Spleen (tissue), 11 donors: Measurements from ENCODE around the gene DCHS2. TPM values are rescaled to one million over a fixed set of nuclear protein-coding genes. Genes with fewer than 3 reads are reported as not detected.

Experiments used
- DNase-seq: peaks from one replicate; pipeline ENCODE4 v3.0.0-alpha.2; 2020
- H3K27ac ChIP-seq, 8 donors: fragments of 200-600 bp; sonication (generic) in 7 of 8; 1 replicate in 4 of 8; 2 replicates in 4 of 8; pipeline versions ENCODE4 v1.5.0 to v1.8.0; 2016 to 2021; ENCODE audit warnings: inconsistent platforms in 4 of 8, mild to moderate bottlenecking in 4 of 8, moderate library complexity in 1 of 8
- H3K27me3 ChIP-seq, 7 donors: fragments of 200-600 bp; sonication (generic) in 6 of 7; replicated peaks in 1 of 7; 1 replicate in 4 of 7; 2 replicates in 3 of 7; pipeline versions ENCODE4 v1.5.0 to v1.8.0; 2016 to 2021; ENCODE audit warnings: inconsistent platforms in 3 of 7, mild to moderate bottlenecking in 1 of 7
- H3K36me3 ChIP-seq, 6 donors: fragments of 200-600 bp; sonication (generic) in 5 of 6; 1 replicate in 4 of 6; 2 replicates in 2 of 6; pipeline versions ENCODE4 v1.5.0 to v1.8.0; 2016 to 2021; ENCODE audit warnings: inconsistent platforms in 2 of 6
- H3K4me1 ChIP-seq, 6 donors: fragments of 200-600 bp; sonication (generic) in 5 of 6; 1 replicate in 3 of 6; 2 replicates in 3 of 6; pipeline versions ENCODE4 v1.5.0 to v1.8.0; 2016 to 2021; ENCODE audit warnings: inconsistent platforms in 3 of 6
- H3K4me3 ChIP-seq, 8 donors: fragments of 200-600 bp; sonication (generic) in 7 of 8; 1 replicate in 4 of 8; 2 replicates in 4 of 8; pipeline versions ENCODE4 v1.5.0 to v1.8.0; 2016 to 2021; ENCODE audit warnings: inconsistent platforms in 4 of 8, mild to moderate bottlenecking in 4 of 8, moderate library complexity in 2 of 8
- H3K9me3 ChIP-seq, 8 donors: fragments of 200-600 bp; sonication (generic) in 7 of 8; 1 replicate in 4 of 8; 2 replicates in 4 of 8; pipeline versions ENCODE4 v1.5.0 to v1.8.0; 2016 to 2021; ENCODE audit warnings: inconsistent platforms in 4 of 8
- CTCF ChIP-seq, 11 experiments: fragments of 200-600 bp in 7 of 11; fragments of 450-650 bp in 4 of 11; sonication (generic) in 4 of 11; IDR thresholded peaks in 8 of 11; conservative IDR thresholded peaks in 3 of 11; 1 replicate in 7 of 11; 2 replicates in 4 of 11; pipeline versions ENCODE4 v1.4.0 to v1.8.0; 2016 to 2021; ENCODE audit warnings: antibody characterized with exemption in 11 of 11, inconsistent platforms in 4 of 11, mild to moderate bottlenecking in 1 of 11
- POLR2A ChIP-seq, 3 donors: fragments of 450-650 bp; IDR thresholded peaks; one replicate each; pipeline ENCODE4 v1.5.1; 2017; ENCODE audit warnings: antibody characterized with exemption in 3 of 3, mild to moderate bottlenecking in 1 of 3
- POLR2AphosphoS5 ChIP-seq, 3 donors: sonication (generic); formaldehyde crosslinking; IDR thresholded peaks; one replicate each; pipeline ENCODE4 v1.5.1; 2017; ENCODE audit warnings: antibody characterized with exemption in 3 of 3
- WGBS, 5 donors: extraction: QIAGEN DNeasy Blood & Tissue Kit in 3 of 5; methylation state at CpG; one replicate each; pipeline versions ENCODE4 v1.1.5 to v1.1.7; 2013 to 2018; 5-methylcytosine and 5-hydroxymethylcytosine counted together
- intact Hi-C: fragments of 100-400 bp; cut with DNase I; formaldehyde crosslinking; loops from one replicate; pipeline ENCODE4 v1.15.0; 2023; ENCODE audit warnings: low total_unique reads
- polyA plus RNA-seq, 3 donors: library from polyadenylated mRNA; stranded (reverse); fragments of 200-250 nt; gene quantifications; one replicate each; pipeline ENCODE4 v1.2.1, GENCODE V29; 2013
- total RNA-seq, 7 donors: library from RNA; depleted of rRNA in 3 of 7; stranded (reverse); fragments of >200 nt in 3 of 7; fragmentation: NEBNext Ultra II Directional in 4 of 7; extraction: Animal tissue kit (Norgen Biotek cat#: 25700) in 4 of 7; gene quantifications; one replicate each; pipeline versions ENCODE4 v1.1.0 to v1.2.1, GENCODE V29; 2016 to 2021
- donor health status: healthy with polysubstance abuse.
- donor health status: DM: no; HTN: no; CAD: no; lungs with moderate emphysema.
- donor health status: DM: no; HTN: no; CAD: no.
- donor health status: Bipolar disorder and iron deficiency.
- donor health status: healthy.
- donor health status: DM: no; HTN: no; CAD: no.
- donor health status: DM: yes; HTN: yes; CAD: no.

DCHS2 gene
- total and polyA plus RNA-seq, 10 donors: under 0.01 to 0.55 (median 0.05) TPM; not detected in 1

- Histone ChIP-seq H3K9me3 (no peaks in the 10 kb centered on the region), H3K27me3 (peaks cover 0 to 18% (median 0%) of the 10 kb centered on the region in 7 donors), H3K36me3 (no peaks in the 10 kb centered on the region), H3K4me1 (peaks cover 4 to 28% (median 10%) of the 10 kb centered on the region in 6 donors), H3K4me3 (peak overlapping the region in 2 of 8 donors; percentile 46 to 69), H3K27ac (peak overlapping the region in 3 of 8 donors; percentile 78 to 81 (median 80))
- WGBS, 5 donors: 38 to 64% (median 52%) methylated on average over 2 of the region's 2 CpGs
- intact Hi-C loops: no loop called here
- no peak for DNase-seq
- TF ChIP-seq POLR2A (IDR thresholded peaks at IDR 0.05) (no peak), CTCF (IDR thresholded peaks at IDR 0.05 in 8 of 11, conservative IDR thresholded peaks at IDR 0.05 in 3 of 11) (peak in 1 of 11 experiments; percentile 0)
These were observed 74.3 kb downstream of the DCHS2 start for GRCh38 chr4:154417373-154417673.

- H3K9me3 ChIP-seq: no peaks in the 10 kb centered on the region
- intact Hi-C loops: no loop called here
- TF ChIP-seq POLR2AphosphoS5 (IDR thresholded peaks at IDR 0.05) (no peak), CTCF (IDR thresholded peaks at IDR 0.05 in 8 of 11, conservative IDR thresholded peaks at IDR 0.05 in 3 of 11) (no peak), POLR2A (IDR thresholded peaks at IDR 0.05) (no peak)
- peak overlapping the region; percentile 27 to 81 (median 72) for H3K27ac ChIP-seq
- H3K4me3 ChIP-seq: peak overlapping the region in 7 of 8 donors; percentile 18 to 69 (median 35)
- DNase-seq: no peak
- H3K4me1 ChIP-seq: peaks cover 4 to 20% (median 10%) of the 10 kb centered on the region in 6 donors
- no peaks in the 10 kb centered on the region for H3K36me3 ChIP-seq
- WGBS, 5 donors: 3 to 11% (median 7%) methylated on average over 10 of the region's 10 CpGs
- peaks cover 0 to 18% (median 0%) of the 10 kb centered on the region in 7 donors for H3K27me3 ChIP-seq
These were observed 75.4 kb downstream of the DCHS2 start for GRCh38 chr4:154416190-154416547.

- no peak overlapping the region for H3K27ac ChIP-seq
- TF ChIP-seq POLR2AphosphoS5 (IDR thresholded peaks at IDR 0.05) (no peak), POLR2A (IDR thresholded peaks at IDR 0.05) (no peak), CTCF (IDR thresholded peaks at IDR 0.05 in 8 of 11, conservative IDR thresholded peaks at IDR 0.05 in 3 of 11) (no peak)
- intact Hi-C loops: no loop called here
- 76 to 92% (median 81%) methylated on average over 4 of the region's 4 CpGs for WGBS, 5 donors
- no peak for DNase-seq
- peaks cover 0 to 18% (median 0%) of the 10 kb centered on the region in 7 donors for H3K27me3 ChIP-seq
- H3K4me3 ChIP-seq: no peak overlapping the region
- no peaks in the 10 kb centered on the region for H3K9me3 ChIP-seq
- H3K4me1 ChIP-seq: peaks cover 4 to 20% (median 10%) of the 10 kb centered on the region in 6 donors
- H3K36me3 ChIP-seq: no peaks in the 10 kb centered on the region
These were observed 76.3 kb downstream of the DCHS2 start for GRCh38 chr4:154415313-154415712.

GRCh38 chr4:154414796-154415195, 76.8 kb downstream of the DCHS2 start:
- Histone ChIP-seq H3K27me3 (peaks cover 0 to 18% (median 0%) of the 10 kb centered on the region in 7 donors), H3K4me1 (peaks cover 4 to 20% (median 10%) of the 10 kb centered on the region in 6 donors), H3K9me3 (no peaks in the 10 kb centered on the region), H3K36me3 (no peaks in the 10 kb centered on the region), H3K4me3 (no peak overlapping the region), H3K27ac (no peak overlapping the region)
- intact Hi-C loops: no loop called here
- 93 to 96% (median 94%) methylated on average over 3 of the region's 3 CpGs for WGBS, 5 donors
- TF ChIP-seq POLR2A (IDR thresholded peaks at IDR 0.05) (no peak), POLR2AphosphoS5 (IDR thresholded peaks at IDR 0.05) (no peak), CTCF (IDR thresholded peaks at IDR 0.05 in 8 of 11, conservative IDR thresholded peaks at IDR 0.05 in 3 of 11) (no peak)
- DNase-seq: no peak
